A549 (cell line): ENCODE data around the gene GHRHR.

Source experiments
- ATOH8 ChIP-seq: fragments of 250-450 bp; sonication (Bioruptor Pico); IDR thresholded peaks from 2 replicates; pipeline ENCODE4 v1.5.0; 2020; ENCODE audit warnings: low read depth, mild to moderate bottlenecking, moderate library complexity
- BCL3 ChIP-seq: fragments of >200 bp; sonication (Bioruptor Twin); formaldehyde crosslinking; IDR thresholded peaks from 3 replicates; pipeline ENCODE4 v1.6.1; 2016
- BHLHE40 ChIP-seq: IDR thresholded peaks from 2 replicates; pipeline ENCODE4 v1.6.1; 2012; ENCODE audit warnings: low read depth, low read length, inconsistent platforms
- CTCF ChIP-seq: fragments of >200 bp; sonication (Bioruptor Twin); formaldehyde crosslinking; IDR thresholded peaks from 3 replicates; pipeline ENCODE4 v1.5.1; 2016
- ESRRA ChIP-seq: fragments of 150-350 bp; IDR thresholded peaks from 2 replicates; pipeline ENCODE4 v1.6.1; 2014; ENCODE audit warnings: mild to moderate bottlenecking, low read length, borderline replicate concordance
- HDAC2 ChIP-seq: fragments of 200-600 bp; sonication (generic); IDR thresholded peaks from 2 replicates; pipeline ENCODE4 v1.6.1; 2016
- JUN ChIP-seq, 2 experiments: fragments of >200 bp; sonication (Bioruptor Twin); formaldehyde crosslinking; IDR thresholded peaks; 2 replicates in 1 of 2; 3 replicates in 1 of 2; pipeline ENCODE4 v1.6.1; 2016 to 2017
- MAX ChIP-seq: IDR thresholded peaks from 2 replicates; pipeline ENCODE4 v1.6.1; 2012
- POLR2A ChIP-seq: IDR thresholded peaks from 2 replicates; pipeline ENCODE4 v1.6.1; 2012; ENCODE audit warnings: mild to moderate bottlenecking, low read length
- RCOR1 ChIP-seq: fragments of 150-350 bp; IDR thresholded peaks from 2 replicates; pipeline ENCODE4 v1.6.1; 2014; ENCODE audit warnings: antibody characterized with exemption, low read length, low read depth
- ZC3H11A ChIP-seq: fragments of 450-650 bp; IDR thresholded peaks from 2 replicates; pipeline ENCODE4 v1.6.1; 2014; ENCODE audit warnings: antibody characterized with exemption, mild to moderate bottlenecking

GRCh38 chr7:30985756-30986155 is 22.0 kb downstream of the GHRHR start:
- TF ChIP-seq CTCF (no peak), ATOH8 (CRISPR knock-in tag) (no peak), HDAC2 (no peak), BHLHE40 (no peak), BCL3 (no peak), RCOR1 (no peak), ESRRA (no peak), ZC3H11A (no peak), POLR2A (no peak), JUN (IDR thresholded peaks at IDR 0.05) (no peak), MAX (no peak)
